K562 (cell line): Measurements from ENCODE around the gene TK1. TPM values are rescaled to one million over a fixed set of nuclear protein-coding genes. Genes with fewer than 3 reads are reported as not detected.

Source experiments
- CC2D1A ChIP-seq: fragments of 450-650 bp; IDR thresholded peaks from 2 replicates; pipeline ENCODE4 v1.6.1; 2017; ENCODE audit warnings: mild to moderate bottlenecking
- NEUROD1 ChIP-seq: fragments of 150-350 bp; IDR thresholded peaks from 2 replicates; pipeline ENCODE4 v1.6.1; 2014; ENCODE audit warnings: borderline replicate concordance, low read length, low read depth; ENCODE audit not compliant: partially characterized antibody
- RAD21 ChIP-seq, 2 experiments: fragments of 250-450 bp in 1 of 2; fragments of 450-650 bp in 1 of 2; sonication (Bioruptor Pico) in 1 of 2; formaldehyde crosslinking in 1 of 2; IDR thresholded peaks in 1 of 2; conservative IDR thresholded peaks in 1 of 2; 2 replicates each; pipeline versions ENCODE4 v1.4.0 to v1.8.0; 2020 to 2022; ENCODE audit warnings: mild to moderate bottlenecking in 2 of 2, moderate library complexity in 1 of 2
- RBBP5 ChIP-seq: fragments of 200-600 bp; sonication (generic); IDR thresholded peaks from 2 replicates; pipeline ENCODE4 v1.6.1; 2012; ENCODE audit warnings: borderline replicate concordance, mild to moderate bottlenecking, low read length, control low read depth, inconsistent platforms; ENCODE audit not compliant: insufficient read depth, poor library complexity, severe bottlenecking
- RNF2 ChIP-seq: sonication (generic); IDR thresholded peaks from 2 replicates; pipeline ENCODE4 v1.6.1; 2016
- TAF9B ChIP-seq: fragments of 450-650 bp; IDR thresholded peaks from 2 replicates; pipeline ENCODE4 v1.6.1; 2018; ENCODE audit warnings: mild to moderate bottlenecking; ENCODE audit not compliant: partially characterized antibody
- YY1 ChIP-seq, 3 experiments: IDR thresholded peaks; 2 replicates each; pipeline ENCODE4 v1.6.1; 2011; ENCODE audit warnings: low read length in 2 of 3, mild to moderate bottlenecking in 2 of 3, moderate library complexity in 2 of 3, borderline replicate concordance in 1 of 3, control low read depth in 1 of 3, low read depth in 1 of 3; ENCODE audit not compliant: insufficient read depth in 3 of 3, insufficient replicate concordance in 2 of 3, control insufficient read depth in 1 of 3, insufficient read length in 1 of 3; ENCODE audit errors: extremely low read depth in 1 of 3
- ZNF224 ChIP-seq: sonication (generic); formaldehyde crosslinking; IDR thresholded peaks from 2 replicates; pipeline ENCODE4 v1.8.0; 2022; ENCODE audit warnings: mild to moderate bottlenecking, missing genetic modification reagents
- polyA plus RNA-seq, 8 experiments: library from polyadenylated mRNA; depleted of rRNA in 4 of 8; stranded (reverse) in 5 of 8; unstranded in 3 of 8; fragments of >200 nt; fragmentation: Nextera tagmentation in 2 of 8; fragmentation: Illumina TruSeq in 1 of 8; extraction: Ambion mirVana in 2 of 8; extraction: Trizol in 1 of 8; gene quantifications; 2 replicates each; pipeline versions ENCODE4 v1.2.1 to v1.2.3, GENCODE V29; 2011 to 2014; ENCODE audit warnings: inconsistent platforms in 1 of 8, missing spikeins in 1 of 8
- total RNA-seq, 7 experiments: library from RNA; depleted of rRNA in 6 of 7; stranded (reverse); fragments of >200 nt in 6 of 7; fragmentation: Illumina TruSeq in 2 of 7; extraction: Trizol in 2 of 7; gene quantifications; 2 replicates each; pipeline versions ENCODE4 v1.2.1 to v1.2.3, GENCODE V29; 2011 to 2021; ENCODE audit warnings: low replicate concordance in 1 of 7
- TF ChIP-seq, protein P1 (sequence below), 3 experiments: fragments of 200-800 bp in 1 of 3; fragments of 250-450 bp in 1 of 3; fragments of 450-650 bp in 1 of 3; sonication (Bioruptor Pico) in 1 of 3; sonication (Bioruptor generic) in 1 of 3; formaldehyde crosslinking in 1 of 3; IDR thresholded peaks; 2 replicates each; pipeline versions ENCODE4 v1.6.1 to v1.8.0; 2016 to 2022; ENCODE audit warnings: mild to moderate bottlenecking in 2 of 3, missing genetic modification characterization in 2 of 3, missing compliant biosample characterization in 1 of 3, moderate library complexity in 1 of 3
- TF ChIP-seq, protein P2 (sequence below): sonication (generic); formaldehyde crosslinking; IDR thresholded peaks from 2 replicates; pipeline ENCODE4 v1.5.0; 2020; ENCODE audit warnings: missing genetic modification reagents
- TF ChIP-seq, protein P3 (sequence below), 2 experiments: fragments of 450-650 bp; conservative IDR thresholded peaks; 2 replicates each; pipeline ENCODE4 v1.6.1; 2017; ENCODE audit warnings: mild to moderate bottlenecking in 2 of 2, moderate library complexity in 2 of 2
- TF ChIP-seq, protein P4 (sequence below): fragments of 250-450 bp; sonication (Bioruptor Pico); IDR thresholded peaks from 2 replicates; pipeline ENCODE4 v1.4.0; 2020; ENCODE audit warnings: mild to moderate bottlenecking, moderate library complexity

The TK1 gene
- total and polyA plus RNA-seq, 9 of the 15 experiments (the other 6 are each of a cell fraction or from before 2014, with no cell fraction given): 8.4 to 280 (median 103) TPM

DNA sequence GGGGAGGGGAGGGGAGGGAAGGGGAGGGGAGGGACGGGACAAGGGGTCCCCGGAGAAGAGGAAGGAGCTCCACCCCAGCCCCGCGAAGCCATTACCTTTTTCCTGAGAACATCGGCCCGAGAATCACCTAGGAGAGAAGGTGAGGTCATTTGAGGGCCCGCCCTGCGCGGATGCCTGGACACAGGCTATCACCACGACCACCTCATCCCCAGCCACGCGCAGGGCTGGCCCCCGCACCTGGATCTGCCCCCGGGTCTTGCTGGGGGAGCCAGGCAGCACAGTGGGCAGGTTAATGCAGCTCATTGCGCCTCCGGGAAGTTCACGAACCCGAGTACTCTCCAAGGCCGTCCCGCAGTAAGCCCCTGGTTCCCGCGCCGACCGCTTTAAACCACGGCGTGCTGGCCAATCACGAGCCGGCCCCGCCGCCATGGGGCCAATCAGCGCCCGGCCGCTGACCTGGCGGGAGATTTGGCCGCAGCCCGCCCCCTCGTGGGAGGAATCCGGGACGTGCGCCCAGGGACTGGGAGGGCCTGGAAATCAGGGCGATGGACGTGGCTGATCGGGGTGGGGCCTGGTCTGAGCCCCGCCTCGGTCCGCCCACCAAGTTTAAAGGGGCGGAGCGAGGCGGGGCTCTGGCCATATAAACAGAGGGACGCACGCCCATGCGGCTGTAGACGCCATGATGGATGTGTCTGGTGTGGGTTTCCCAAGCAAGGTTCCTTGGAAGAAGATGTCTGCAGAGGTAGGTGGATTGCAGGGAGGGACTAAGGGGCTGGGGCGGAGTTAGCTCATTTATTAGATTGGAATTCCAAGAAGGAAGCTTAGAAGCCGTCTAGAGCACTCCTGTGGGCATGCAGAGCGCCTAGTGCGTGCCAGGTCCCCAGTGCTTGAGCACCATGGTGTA lies at the start of gene TK1, which contains the start of gene AFMID (continued):
- TF ChIP-seq, protein P1, sequence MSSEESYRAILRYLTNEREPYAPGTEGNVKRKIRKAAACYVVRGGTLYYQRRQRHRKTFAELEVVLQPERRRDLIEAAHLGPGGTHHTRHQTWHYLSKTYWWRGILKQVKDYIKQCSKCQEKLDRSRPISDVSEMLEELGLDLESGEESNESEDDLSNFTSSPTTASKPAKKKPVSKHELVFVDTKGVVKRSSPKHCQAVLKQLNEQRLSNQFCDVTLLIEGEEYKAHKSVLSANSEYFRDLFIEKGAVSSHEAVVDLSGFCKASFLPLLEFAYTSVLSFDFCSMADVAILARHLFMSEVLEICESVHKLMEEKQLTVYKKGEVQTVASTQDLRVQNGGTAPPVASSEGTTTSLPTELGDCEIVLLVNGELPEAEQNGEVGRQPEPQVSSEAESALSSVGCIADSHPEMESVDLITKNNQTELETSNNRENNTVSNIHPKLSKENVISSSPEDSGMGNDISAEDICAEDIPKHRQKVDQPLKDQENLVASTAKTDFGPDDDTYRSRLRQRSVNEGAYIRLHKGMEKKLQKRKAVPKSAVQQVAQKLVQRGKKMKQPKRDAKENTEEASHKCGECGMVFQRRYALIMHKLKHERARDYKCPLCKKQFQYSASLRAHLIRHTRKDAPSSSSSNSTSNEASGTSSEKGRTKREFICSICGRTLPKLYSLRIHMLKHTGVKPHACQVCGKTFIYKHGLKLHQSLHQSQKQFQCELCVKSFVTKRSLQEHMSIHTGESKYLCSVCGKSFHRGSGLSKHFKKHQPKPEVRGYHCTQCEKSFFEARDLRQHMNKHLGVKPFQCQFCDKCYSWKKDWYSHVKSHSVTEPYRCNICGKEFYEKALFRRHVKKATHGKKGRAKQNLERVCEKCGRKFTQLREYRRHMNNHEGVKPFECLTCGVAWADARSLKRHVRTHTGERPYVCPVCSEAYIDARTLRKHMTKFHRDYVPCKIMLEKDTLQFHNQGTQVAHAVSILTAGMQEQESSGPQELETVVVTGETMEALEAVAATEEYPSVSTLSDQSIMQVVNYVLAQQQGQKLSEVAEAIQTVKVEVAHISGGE (CRISPR knock-in tag; IDR thresholded peaks at IDR 0.05): peak in 1 of 3 experiments; percentile 25; a peak in 1 of 6 replicates
- TF ChIP-seq YY1 (IDR thresholded peaks at IDR 0.05; ENCODE audit: borderline replicate concordance in 1 of 3, control insufficient read depth in 1 of 3, extremely low read depth in 1 of 3, insufficient read depth in 3 of 3, insufficient read length in 1 of 3, insufficient replicate concordance in 2 of 3, low read depth in 1 of 3, low read length in 2 of 3) (peak; percentile 71 to 99 (median 93)), RBBP5 (no peak), ZNF224 (no peak; the same call in 1 of the 2 replicates), NEUROD1 (peak; percentile 89), RAD21 (CRISPR knock-in tag; conservative IDR thresholded peaks at IDR 0.05 in 1 of 2, IDR thresholded peaks at IDR 0.05 in 1 of 2) (peak; percentile 25 to 28; a peak in 2 of 4 replicates), CC2D1A (peak; percentile 49; the same call in 1 of the 2 replicates), RNF2 (peak; percentile 66; the same call in 1 of the 2 replicates), TAF9B (peak; percentile 71)
- TF ChIP-seq, protein P2, sequence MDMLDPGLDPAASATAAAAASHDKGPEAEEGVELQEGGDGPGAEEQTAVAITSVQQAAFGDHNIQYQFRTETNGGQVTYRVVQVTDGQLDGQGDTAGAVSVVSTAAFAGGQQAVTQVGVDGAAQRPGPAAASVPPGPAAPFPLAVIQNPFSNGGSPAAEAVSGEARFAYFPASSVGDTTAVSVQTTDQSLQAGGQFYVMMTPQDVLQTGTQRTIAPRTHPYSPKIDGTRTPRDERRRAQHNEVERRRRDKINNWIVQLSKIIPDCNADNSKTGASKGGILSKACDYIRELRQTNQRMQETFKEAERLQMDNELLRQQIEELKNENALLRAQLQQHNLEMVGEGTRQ (CRISPR knock-in tag): peak; percentile 53; the same call in 1 of the 2 replicates
- TF ChIP-seq, protein P3, sequence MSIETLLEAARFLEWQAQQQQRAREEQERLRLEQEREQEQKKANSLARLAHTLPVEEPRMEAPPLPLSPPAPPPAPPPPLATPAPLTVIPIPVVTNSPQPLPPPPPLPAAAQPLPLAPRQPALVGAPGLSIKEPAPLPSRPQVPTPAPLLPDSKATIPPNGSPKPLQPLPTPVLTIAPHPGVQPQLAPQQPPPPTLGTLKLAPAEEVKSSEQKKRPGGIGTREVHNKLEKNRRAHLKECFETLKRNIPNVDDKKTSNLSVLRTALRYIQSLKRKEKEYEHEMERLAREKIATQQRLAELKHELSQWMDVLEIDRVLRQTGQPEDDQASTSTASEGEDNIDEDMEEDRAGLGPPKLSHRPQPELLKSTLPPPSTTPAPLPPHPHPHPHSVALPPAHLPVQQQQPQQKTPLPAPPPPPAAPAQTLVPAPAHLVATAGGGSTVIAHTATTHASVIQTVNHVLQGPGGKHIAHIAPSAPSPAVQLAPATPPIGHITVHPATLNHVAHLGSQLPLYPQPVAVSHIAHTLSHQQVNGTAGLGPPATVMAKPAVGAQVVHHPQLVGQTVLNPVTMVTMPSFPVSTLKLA (conservative IDR thresholded peaks at IDR 0.05): peak; percentile 98
- TF ChIP-seq, protein P4, sequence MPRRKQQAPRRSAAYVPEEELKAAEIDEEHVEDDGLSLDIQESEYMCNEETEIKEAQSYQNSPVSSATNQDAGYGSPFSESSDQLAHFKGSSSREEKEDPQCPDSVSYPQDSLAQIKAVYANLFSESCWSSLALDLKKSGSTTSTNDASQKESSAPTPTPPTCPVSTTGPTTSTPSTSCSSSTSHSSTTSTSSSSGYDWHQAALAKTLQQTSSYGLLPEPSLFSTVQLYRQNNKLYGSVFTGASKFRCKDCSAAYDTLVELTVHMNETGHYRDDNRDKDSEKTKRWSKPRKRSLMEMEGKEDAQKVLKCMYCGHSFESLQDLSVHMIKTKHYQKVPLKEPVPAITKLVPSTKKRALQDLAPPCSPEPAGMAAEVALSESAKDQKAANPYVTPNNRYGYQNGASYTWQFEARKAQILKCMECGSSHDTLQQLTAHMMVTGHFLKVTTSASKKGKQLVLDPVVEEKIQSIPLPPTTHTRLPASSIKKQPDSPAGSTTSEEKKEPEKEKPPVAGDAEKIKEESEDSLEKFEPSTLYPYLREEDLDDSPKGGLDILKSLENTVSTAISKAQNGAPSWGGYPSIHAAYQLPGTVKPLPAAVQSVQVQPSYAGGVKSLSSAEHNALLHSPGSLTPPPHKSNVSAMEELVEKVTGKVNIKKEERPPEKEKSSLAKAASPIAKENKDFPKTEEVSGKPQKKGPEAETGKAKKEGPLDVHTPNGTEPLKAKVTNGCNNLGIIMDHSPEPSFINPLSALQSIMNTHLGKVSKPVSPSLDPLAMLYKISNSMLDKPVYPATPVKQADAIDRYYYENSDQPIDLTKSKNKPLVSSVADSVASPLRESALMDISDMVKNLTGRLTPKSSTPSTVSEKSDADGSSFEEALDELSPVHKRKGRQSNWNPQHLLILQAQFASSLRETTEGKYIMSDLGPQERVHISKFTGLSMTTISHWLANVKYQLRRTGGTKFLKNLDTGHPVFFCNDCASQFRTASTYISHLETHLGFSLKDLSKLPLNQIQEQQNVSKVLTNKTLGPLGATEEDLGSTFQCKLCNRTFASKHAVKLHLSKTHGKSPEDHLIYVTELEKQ: no peak
